Fibroblast of skin of abdomen (primary cell): ENCODE results near the gene KAT2A.

Source experiments
- DNase-seq: peaks from one replicate; pipeline ENCODE4 v3.0.0-alpha.2; 2013

The KAT2A gene

DNA sequence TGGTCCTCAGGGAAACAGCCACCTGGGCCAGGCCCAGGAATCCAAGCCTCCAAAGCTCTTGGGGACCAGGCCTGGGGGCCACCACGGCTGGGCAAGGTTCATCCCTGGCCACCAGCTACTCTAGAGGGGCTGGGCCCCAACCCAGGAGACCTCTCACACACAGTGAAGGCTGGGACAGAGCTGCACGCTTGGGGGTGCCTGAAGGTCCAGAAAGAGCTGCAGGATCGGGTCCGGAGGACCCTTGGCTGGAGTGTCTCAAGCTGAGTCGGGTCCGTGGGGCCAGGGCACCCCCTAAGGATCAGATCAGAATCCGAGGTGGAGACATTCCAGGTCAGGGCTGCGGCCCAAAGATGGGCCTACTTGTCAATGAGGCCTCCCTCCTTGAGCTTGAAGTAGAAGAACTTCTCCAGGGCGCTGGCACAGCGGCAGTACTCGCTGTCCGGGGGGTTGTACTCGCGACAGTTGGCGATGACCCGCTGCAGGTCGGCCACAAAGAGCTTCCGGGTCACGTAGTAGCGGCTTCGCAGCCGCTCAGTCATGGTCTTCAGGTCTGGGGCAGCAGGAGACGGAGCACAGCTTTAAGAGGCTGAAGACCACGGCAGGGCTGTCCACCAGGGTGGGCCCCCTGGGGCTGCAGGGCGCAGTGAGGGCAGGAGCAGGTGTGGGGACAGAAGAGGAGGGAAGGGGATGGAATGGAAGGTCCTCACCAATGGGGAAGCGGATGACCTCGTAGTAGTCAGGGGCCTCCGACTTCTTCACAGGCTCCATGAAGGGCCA, 7.7 kb downstream of the KAT2A start:
- DNase-seq: no peak

DNA sequence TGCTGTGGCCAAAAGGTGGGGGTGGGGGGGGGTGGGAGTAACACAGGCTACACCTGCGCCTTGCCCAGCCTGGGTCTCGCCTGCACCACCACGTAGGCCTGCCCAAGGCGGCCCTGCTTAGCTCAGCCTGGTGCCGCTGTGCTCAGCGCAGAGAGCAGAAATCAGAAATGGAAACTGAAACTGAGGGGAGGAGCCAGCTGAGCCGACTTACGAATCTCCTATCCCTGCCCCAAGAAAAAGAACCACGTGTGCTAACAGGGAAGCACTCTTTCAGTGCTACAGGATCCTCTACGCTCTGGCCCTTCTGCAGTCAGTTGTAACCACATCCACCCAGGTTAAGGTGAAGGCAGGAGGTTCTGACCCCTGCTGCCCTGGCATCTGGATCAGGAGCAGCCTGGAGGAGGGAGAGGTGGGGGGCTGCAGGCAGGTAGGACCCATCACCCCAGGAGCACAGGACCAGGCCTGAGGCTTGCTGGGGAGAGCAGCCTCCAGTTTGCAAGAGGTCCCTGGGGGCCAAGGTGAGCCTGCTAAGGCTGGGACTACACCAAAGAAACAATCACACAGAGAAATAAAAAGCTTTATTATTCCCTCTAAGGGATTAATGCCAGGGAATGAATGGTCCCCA, 8.5 kb downstream of the KAT2A start, which contains the start of gene DHX58:
TSS of gene DHX58 (minus strand) at position 163 of the 625 bp plus-strand sequence. CDS start 822 bp downstream, outside the sequence.
- DNase-seq: peak; percentile 80

DNA sequence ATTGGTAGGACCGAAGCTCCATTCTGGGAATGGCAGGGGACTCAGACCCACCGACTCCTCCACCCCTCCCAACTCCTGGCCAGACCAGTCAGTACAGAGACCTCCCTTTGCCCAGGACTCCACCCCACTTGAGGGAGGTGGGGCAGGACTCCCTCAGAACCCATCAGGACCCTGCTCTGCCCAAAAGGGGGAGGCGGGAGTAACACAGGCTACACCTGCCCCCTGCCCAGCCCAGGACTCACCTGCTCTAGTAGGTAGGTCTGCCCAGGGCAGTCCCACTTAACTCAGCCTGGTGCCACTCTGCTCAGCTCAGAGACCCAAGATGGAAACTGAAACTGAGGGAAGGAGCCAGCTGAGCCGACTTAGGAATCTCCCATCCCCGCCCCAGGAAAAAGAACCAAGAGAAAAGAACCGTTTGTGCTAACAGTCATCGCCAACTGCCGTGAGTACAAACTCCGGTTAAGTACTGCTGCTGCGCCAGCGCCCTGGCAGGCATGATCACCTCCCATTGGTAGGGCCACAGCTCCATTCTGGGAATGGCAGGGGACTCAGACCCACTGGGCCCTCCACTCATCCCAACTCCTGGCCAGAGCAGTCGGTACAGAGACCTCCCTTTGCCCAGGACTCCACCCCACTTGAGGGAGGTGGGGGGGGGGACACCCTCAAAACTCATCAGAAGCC, 9.2 kb downstream of the KAT2A start:
- peak; percentile 18 for DNase-seq

DNA sequence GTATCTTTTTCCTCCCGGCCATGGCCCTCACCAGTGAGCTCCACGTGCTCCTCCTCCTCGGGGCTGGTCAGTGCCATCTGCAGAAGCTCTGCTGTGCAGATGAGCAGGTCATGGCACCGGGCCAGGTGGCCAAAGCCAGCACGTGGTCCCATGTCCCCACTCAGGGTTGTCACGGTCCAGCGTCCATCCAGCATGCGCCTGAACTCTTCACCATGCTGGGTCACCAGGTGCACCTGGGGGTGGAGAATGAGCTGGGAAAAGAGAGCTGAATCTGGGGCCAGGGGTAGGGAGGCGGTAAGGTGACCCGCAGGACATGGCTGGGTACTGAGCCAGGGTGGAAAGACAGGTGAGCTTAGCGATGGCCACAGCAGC, 9.9 kb downstream of the KAT2A start:
- DNase-seq: no peak

DNA sequence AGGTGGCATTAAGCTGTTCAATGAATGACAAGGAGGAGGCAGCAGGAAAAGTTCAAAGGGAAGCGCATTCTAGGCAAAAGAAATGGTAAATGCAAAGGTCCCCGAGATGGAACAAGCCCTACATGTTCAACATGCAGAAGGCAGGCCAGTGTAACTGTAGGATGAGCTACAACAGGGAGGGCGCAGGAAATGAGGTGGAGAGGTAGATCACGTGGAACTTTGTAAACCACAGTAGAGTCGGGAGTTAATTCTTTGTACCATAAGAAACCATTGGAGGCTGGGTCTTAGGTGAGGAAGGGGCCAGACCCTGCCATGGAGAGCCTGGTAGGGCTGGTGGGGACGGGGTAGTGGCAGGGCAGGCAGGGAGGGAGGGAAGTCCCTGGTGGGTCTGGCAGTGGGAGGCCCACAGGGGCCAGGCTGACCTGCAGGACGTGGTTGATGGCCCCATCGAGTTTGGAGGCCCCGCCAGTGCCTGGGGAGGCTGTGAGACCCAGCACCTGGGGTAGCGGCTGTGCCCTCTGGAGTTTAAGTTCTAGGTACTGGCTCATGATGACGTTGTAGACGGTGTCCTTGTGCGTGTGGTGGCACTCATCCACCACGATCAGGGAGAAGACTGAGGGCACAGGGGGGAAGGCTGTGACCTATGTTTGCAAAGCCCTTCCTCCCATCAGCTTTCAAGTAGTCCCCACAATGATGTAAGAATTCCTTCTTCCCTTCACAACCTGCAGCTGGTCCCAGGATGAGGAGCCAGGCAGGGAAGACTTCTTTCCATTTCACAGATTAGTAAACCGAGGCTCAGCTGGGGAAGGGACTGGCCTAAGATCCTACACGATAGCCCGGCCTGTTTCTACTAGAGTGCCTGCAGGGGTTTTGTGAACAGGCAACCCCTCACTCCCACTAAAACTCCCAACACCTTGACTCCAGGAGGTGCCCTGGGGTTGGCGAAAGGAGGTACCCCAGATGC, 10.6 kb downstream of the KAT2A start:
- DNase-seq: no peak

DNA sequence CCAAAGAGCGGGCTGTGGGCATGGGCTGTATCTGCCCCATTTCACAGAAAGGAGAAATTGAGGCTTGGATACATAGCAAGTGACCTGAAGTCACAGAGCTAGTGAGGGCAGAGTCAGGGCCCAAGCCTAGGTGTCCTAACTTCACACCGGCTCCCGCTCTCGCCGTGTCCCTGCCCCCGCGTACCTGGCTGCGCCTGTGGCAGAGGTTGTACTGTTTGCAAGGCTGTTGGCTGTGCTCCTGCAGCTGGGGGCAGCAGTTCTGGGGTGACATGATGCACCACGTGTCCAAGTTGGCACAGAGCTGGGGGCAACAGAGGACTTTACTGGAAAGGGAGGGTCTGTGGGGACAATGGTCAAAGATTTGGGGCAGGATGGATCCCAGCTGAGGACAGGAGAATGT, 12.1 kb downstream of the KAT2A start:
- no peak for DNase-seq

DNA sequence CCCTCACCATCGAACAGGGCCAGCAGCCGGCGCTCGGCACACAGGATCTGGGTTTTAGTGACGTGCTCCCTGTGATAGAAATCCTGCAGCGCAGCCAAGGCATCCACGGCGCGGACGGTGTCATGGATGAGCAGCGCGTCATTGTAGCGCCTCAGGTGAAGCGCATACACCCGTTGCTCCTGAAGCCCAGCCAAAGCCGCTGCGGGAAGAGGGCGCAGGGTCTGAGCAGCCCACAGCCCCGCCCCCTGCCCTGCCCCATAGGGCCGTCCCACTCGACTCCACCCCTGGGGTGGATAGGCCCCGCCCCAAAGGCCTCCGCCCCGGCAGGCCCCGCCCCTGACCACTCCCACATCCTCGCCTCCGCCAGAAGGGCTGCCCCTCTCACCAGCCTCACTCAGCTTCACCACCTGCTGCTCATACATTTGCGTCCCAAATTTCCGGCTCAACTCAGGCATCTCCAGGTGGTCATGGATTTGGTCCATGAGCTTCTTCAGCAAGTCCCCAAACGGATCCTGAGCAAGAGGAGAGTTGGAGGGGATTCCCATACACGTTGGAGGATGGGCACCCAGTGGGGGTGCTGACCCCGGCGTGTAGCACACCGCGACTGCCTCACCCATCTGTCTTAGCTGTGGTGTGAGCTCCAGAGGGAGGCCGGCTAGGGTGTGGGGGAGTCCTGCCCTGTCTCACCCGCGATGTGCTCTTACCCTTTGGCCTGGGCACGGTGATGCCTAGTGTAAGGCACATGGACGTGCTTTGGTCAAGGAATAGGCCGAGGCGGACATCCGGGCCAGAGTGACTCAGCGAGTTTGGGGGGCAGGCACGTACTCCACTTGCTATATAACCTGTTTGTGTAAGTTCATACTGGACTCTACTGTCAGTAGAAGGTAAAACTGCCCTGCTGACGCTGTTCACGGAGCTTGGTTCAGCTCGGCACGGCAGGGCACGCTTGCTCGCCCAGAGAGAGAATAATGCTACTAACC, 13.3 kb downstream of the KAT2A start:
- peak; percentile 35 for DNase-seq

DNA sequence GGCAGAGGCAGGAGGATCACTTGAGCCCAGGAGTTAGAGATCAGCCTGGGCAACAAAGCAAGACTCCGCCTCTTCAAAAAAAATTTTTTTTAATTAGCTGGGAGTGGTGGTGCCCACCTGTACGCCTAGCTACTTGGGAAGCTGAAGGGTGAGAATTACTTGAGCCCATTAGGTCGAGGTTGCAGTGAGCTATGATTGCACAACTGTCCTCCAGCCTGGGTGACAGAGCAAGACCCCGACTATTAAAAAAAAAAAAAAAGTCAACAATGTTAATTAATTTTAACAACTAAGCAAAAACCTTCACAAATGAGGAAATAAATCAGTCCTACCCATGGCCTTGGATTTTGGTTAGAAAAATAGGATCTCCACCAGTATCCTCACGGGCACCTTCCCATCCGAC, 14.0 kb downstream of the KAT2A start:
- DNase-seq: no peak

DNA sequence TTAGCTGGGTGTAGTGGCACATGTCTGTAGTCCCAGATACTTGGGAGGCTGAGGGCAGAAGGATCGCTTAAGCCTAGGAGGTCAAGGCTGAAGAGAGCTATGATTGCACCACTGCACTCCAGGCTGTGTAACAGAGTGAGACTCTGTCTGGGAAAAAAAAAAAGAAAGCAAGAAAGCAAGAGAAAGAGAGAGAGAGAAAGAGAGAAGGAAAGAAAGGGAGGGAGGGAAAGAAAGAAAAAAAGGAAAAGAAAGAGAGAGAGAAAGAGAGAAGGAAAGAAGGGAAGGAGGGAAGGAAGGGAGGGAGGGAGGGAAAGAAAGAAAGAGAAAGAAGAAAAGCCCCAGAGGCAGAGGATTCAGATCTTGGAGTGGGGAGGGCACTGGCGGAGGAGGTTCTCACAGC, 15.2 kb downstream of the KAT2A start:
- DNase-seq: no peak

DNA sequence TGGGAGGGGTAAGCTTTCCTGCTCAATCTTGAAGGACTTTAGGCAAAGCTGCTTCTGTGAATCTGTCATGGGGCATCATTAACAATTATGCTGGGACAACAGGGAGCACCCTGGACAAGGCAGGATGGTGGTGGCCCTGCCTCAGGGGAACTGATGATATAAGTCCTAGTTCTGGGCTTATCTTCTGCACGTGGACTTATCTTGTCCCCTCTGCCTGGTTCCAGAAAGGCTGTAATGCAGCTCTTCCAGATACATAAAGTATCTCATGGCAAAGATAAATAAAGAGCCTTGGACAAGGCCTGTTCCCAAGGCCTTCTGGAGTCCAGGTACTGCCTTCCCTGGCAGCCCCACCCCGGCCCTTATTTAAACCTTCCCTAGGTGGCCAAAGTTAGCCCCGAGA, 16.9 kb downstream of the KAT2A start:
- DNase-seq: no peak

DNA sequence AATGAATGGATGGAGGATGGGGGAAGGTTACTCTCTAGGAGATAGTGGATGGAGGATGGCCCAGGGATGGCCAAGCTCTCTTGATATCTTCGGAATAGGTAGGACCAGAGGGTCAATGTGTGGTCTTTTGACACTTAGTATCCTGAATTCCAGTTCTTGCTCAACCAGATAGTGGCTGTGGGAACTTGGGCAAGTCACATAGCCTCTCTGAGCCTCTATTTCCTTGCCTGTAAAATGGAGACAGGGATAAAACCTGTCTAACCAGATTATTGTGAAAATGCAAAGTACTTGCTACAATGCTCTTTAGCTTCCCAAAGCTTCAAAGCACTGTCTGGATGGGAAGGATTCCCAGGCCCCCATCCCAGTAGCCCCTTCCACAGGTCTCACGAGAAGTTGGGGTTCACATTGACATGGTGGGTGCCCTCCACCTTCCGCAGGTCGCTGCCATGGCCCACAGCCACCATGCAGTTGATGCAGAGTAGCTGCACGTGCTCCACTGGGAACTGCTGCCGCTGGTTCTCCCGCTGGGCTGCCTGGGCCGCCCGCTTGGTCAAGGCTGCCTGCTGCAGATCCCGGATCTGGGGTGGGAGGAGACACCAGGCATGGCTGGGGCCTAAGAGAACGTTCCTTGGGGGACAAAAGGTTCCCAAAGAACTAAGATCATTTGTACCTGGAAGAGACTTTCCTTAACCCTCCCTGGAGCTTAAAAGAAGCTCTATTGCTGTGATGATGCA, 17.8 kb downstream of the KAT2A start:
- DNase-seq: no peak

DNA sequence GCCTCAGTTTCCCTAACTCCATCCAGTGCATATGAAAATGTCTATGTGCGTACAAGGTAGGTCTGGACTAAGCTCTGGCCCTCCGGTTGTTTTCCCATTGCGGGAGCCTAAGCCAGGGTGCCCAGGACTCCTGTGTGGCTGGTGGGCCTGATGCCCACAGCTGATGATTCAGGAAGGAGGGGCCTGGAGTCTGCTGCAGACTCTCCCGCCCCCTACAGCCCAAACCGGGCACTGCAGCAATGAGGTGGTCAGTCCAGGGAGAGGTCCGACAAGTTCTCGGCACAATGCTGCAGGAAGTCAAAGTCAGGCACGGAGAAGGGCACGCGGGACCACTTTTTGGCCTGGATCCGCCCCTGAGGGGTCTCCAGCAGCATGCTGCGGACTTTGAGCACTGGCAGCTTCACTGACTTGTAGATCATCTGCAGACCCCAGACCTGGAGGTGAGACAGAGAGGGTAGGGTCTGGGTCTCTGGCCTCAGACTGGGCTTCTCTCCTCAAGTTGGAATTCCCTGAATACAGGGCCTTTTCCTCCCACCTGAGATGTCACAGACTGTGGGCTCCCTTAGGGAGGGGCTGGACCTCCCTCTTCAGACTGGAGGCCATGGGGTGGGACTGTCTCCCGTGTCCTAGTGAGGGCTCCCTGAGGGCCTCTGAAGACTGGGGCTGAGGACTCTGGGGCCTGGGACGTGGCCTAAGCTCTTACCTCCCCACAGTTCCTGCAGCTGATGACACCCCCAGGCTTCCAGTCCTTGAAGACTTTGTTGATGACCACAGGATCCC, 19.5 kb downstream of the KAT2A start:
- peak; percentile 50 for DNase-seq

DNA sequence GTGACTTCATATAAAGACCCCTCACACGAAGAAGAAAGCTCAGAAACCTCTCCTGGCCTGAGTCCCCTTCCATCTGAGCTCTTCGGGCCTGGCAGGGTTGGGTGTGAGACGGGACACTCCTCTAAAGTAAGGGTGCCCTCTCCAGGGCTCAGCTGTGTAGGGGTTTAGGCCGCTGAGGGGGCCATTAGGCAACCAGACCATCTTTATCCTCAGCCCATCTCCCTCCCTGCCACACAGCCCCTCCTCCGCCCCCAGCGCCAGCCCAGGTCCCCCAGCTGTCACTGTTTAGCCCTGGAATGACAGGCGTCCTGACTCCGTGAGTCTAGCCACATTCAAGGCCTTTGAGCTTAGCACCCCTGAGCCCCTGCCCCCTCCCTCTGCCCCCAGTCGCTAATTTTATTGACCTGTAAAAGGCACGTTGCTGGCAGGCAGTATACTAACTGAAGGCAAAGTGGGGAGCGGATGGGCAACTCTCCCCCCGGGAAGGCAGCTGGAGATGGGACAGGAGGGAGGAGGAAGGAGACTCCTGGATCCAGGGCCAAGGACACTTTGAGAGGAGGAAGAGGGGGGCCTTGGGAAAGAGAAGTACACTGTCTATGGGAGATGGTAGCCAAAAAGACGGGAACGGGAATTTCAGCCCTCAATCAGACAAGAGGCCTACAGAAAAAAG, 22.3 kb downstream of the KAT2A start:
- DNase-seq: no peak

DNA sequence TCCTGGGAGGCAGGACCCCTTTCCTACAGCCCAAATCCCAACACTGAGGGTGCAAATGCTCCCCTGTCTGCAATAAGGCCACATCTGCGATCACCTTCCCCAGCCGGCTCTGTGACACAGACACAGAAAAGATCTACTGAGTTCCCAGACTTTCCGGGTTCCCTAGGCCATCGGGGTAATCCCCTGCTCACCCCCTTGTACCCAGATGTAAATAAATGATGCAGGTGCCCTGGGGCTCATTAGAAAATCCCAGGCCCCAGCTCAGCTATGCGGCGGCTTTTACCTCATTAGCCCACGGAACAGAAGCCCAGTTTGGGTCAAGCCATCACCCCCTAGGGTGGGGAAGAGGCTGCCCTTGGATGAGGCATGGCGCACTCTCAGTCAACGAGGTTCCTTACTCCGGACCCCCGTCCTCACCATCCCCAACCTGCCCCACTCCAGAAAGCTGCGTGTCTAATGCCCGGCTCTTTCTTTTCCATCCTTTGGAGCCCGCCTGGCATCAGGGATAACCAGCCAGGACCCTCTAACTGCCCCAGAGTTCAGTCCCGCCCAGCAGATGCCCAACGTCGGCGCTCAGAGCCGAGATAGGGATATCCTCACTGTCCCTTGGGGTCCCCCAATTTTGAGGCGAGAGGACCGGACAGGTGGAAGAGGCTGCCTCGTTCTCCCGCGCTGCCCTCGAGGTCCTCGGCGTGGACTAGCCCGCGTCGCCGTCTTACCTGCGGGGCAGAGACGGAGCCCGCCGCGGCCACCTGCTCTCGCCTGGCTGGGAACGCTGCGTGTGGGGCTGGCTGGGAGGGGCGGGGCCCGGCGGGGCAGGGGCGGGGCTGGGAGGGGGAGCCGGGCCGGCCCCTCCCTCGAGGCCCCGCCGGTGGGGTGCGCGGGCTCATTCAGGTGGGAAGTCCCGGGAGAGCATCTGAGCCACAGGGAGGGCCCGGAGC, 23.2 kb downstream of the KAT2A start, which contains the start of gene ZNF385C:
TSS of gene ZNF385C (minus strand) at position 783 of the 941 bp plus-strand sequence. CDS start 35,417 bp downstream, outside the sequence.
- DNase-seq: no peak

DNA sequence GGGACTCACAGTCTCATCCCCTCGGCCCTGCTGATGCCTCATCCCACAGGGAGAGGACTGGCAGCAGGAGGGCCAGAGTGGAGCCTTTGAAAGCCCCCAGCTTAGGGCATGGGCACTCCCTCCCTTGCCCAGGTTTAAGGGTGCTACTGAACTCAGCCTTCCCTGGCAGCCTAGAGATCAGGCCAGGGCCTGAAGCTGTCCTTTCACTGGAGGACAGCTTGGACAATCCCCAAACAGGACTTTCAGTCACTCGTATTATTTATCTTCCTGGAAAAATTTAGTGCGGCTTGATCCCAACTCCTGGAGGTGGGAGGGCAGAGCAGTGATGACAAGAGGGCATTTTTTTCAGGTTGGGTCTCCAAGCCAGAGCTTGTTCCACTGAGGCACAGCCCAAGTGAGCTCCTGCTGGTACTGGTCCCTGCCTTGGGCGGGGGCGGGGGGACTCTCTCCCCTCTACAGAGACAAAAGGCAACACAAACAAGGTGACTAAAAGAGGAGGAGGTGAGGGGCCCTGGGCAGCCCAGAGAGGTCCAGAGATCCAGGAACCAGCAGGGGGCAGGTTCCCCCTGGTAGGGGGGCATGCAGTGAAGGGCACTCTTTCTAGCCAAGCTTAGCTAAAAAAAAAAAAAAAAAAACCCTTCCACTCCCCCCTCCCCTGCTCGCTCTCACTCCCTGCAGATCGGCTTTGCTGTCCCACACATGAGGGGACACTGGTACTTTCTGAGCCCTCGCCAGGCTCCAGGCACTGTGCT, 24.6 kb downstream of the KAT2A start:
- no peak for DNase-seq

DNA sequence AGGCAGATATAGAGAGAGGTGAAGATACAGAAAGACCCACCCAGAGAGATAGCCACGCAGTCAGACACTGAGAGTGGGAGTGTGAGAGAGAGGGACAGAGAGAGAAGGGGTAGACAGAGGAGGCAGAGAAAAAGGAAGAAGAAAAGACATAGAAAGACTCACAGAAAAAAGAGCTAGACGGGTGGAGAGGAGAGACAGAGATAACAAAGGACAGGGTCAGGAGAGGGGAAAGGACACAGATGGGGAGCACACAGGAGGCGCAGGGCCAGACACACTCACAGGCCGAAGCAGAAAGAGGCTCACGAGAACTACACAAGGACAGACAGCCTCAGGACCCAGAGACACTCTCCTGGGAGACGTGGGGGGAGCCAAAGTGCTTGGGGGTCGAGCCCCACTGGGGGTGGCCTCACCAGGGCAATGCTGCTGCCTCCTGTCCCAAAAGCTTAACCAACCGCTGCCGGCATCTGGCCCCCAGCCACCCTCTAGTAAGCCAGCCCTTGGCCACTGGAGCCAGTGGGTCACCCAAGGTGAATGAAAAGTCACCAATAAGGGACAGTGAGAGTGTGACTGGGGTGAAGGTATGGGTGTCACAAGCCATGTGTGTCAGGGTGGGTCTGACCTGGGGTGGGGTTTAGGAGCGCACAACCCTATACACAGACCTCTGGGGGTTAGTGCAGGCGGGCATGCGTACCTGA, 26.6 kb downstream of the KAT2A start:
- DNase-seq: no peak
